Non-pigmented ciliary epithelial cell (primary cell): ENCODE measurements around the gene CNTNAP2.
"Not testable (repeated sequence)": the region's sequence is repeated elsewhere in the genome, so short reads cannot be mapped to it uniquely, and the experiment has no call there.

Source experiments
- DNase-seq: peaks from one replicate; pipeline ENCODE4 v3.0.0-alpha.2; 2010; ENCODE audit warnings: low read depth

CNTNAP2 gene

DNA sequence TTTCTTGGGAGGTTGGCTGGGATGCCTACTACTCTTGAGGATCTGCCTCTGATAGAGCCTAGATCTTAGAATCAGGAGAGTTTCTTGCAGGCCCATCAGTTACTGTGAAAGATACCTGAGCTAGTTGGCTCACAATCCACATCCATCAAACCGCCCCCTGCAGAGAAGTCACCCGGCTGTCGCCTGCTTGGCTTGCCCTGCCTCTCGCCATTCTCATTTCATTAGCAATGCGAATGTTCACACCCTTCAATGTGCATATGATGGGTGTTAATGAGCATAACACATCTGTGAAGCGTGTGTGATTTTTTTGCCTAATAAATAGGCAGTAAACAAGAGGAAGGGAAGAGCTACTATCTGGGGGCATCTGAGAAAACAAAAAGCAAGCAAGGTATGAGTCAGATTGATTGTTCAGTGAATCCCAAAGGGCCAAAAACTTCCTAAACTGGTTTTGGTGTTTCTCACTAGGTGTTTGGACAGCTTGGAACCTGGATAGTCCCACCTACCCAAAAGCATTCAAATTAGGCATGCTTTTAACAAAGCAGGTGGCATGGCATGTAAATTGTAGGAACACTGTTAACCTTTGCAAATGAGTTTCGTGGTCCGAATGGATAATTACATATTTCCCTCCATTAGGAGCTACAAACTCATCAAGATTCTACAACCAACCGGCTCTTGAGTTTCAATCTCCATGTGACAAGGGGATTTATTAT, 2201.7 kb downstream of the CNTNAP2 start:
- DNase-seq = no peak

DNA sequence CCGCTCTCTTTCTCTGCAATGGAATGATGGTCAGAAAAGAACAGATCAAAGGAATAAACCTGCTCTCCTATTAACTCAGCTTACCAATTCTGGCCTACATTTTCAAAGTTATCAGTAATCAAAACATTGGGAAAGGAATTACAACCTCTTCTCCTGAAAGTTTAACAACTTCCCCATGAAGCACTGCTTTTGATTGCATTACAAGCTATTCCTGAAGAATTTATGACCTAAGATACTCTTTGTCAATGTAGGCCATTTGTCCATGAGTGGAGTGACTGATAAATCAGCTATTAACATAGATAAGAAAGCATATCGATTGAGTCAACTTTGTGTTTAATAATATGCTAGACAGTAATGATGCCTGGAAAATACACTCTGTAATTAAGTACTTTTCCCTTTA, 2202.2 kb downstream of the CNTNAP2 start:
- no peak for DNase-seq

DNA sequence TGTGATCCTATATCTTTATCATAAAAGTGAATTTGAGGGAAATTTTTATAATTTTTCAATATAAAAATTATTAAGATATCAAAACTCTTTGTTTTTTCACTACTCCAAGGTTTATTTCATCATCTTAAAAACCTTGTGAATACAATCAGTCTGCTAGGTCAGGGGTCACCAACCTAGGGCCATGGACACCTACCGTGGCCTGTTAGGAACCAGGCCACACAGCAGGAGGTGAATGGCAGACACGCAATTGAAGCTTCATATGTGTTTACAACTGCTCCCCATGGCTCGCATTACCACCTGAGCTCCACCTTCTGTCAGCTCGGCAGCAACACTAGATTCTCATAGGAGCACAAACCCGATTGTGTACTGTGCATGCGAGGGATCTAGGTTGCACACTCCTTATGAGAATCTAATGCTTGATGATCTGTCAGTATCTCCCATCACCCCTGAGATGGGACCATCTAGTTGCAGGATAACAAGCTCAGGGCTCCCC, 2202.8 kb downstream of the CNTNAP2 start:
- no peak for DNase-seq

DNA sequence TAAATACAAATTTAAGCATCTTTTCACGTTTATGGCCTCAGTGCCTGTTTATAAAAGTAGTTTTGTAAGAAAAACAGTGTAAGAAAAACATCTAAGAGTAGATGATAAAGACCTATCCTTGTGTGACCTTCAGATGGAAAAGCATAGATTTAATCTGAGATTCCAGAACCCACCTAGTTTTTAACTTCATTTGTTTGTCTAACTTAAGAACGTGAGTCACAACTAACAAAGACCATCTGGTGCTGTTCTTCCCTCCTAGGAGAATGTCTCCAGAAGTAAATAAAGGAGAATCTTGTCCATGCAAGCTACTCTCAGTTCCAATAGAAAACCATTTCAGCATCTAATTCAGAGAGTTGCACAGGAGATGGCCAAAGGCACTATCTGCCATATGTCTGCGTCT, 2208.6 kb downstream of the CNTNAP2 start:
- DNase-seq = no peak

DNA sequence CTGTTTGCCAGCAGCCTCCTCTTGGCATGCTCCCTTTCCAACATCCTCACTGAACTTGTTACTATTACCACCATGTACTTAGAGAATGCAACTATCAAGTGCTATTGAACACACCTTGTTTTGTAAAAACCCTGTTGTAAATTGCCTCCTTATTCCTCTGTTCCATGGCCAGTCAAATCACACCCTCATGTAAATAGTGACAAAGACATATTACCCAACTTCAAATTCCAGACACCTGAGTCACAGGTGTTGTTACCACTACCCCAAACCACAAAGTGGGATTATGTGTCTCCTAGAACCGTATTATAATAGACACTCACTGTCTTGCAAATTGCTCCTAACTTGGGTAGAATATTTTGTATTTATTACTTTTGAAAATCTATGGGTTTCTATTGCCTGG, 2210.8 kb downstream of the CNTNAP2 start:
- no peak for DNase-seq

DNA sequence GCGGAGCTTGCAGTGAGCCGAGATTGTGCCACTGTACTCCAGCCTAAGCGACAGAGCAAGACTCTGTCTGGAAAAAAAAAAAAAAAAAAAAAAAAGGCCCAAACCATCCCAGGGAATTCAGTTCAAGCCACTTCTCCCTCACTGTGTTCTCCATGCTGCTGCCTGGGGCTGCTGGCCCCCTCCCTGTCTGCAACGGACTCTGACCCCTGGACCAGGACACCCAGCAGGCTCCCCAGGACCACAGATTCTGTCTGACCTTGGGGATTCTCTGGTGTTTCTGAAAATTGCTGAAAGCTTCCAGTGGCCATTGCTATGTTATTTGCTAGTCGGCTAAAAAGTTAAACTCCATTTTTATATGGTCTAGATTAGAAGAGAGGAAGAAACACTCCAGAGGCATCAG, 2212.3 kb downstream of the CNTNAP2 start:
- DNase-seq = no peak

DNA sequence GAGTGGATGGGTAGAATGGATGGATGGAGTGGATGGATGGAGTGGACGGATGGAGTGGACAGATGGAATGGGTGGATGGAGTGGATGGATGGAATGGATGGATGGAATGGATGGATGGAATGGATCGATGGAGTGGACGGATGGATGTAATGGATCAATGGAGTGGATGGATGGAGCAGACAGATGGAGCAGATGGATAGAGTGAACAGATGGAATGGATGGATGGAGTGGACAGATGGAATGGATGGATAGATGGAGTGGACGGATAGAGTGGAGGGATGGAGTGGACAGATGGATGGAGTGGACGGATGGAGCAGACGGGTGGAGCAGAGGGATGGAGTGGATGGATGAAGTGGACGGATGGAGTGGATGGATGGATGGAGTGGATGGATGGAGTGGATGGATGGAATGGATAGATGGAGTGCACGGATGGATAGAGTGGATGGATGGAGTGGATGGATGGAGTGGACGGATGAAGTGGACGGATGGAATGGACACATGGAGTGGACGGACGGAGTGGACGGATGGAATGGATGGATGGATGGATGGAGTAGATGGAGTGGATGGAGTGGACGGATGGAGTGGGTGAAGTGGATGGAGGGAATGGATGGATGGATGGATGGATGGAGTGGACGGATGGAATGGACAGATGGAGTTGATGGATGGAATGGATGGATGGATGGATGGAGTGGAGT, 2213.7 kb downstream of the CNTNAP2 start:
- DNase-seq = no peak

DNA sequence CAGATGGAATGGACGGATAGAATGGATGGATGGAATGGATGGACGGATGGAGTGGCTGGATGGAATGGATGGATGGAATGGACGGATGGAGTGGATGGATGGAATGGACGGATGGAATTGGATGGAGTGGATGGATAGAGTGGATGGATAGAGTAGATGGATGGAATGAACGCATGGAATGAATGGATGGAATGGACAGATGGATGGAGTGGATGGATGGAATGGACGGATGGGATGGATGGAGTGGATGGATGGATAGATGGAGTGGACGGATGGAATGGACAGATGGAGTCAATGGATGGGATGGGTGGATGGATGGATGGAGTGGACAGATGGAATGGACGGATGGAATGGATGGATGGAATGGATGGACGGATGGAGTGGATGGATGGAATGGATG, 2214.2 kb downstream of the CNTNAP2 start:
- no peak for DNase-seq

DNA sequence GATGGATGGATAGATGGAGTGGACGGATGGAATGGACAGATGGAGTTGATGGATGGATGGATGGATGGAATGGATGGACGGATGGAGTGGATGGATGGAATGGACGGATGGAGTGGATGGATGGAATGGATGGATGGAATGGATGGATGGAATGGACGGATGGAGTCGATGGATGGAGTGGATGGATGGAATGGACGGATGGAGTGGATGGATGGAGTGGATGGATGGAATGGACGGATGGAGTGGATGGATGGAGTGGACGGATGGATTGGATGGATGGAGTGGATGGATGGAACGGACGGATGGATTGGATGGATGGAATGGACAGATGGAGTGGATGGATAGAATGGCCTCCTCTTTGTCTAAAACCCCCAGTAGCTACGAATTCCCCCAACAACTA, 2214.9 kb downstream of the CNTNAP2 start:
- DNase-seq = not testable (repeated sequence)

DNA sequence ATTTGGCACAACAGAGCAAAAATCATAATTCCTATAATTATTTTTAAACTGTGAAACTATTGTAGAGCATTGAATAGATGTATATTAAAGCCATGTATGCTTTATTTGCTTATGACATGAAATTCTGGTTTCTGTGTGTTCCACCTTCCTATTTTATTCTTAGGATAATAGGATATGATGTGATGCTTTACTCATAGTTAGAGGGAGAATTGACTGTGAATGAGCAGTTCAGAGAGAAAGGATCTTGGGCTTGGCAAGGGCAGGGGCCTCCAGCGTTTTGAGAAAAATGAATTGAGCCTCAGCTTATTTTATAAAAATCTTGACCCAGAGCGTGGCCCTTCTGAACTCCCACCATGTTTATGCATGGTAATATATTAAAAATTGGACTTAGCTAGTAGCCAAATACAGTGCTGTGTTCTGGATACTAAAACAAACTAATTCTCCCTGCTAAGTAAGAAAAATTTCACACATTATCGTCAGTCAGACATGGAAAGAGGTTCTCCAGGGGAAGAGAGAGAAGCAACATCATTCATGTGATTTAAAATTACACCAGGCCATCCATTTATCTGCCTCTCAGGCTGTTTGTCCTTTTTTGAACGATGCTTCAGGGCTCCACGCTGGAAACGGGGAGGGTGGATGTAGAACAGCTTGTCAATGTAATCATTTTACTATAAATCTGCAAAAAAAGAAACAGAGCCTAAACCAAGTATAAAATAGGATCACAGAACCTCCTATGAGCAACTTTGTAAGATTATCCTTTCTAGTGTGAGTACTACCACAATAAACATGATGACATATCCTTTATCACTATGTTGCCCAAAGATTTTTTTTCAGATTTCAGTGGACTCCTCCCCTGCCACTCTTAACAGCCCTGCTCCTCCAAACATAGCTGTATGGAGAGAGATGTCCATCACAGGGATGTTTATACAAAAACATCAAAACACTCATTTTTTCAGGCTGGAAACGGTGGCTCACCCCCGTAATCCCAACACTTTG, 2215.9 kb downstream of the CNTNAP2 start:
- DNase-seq = no peak

DNA sequence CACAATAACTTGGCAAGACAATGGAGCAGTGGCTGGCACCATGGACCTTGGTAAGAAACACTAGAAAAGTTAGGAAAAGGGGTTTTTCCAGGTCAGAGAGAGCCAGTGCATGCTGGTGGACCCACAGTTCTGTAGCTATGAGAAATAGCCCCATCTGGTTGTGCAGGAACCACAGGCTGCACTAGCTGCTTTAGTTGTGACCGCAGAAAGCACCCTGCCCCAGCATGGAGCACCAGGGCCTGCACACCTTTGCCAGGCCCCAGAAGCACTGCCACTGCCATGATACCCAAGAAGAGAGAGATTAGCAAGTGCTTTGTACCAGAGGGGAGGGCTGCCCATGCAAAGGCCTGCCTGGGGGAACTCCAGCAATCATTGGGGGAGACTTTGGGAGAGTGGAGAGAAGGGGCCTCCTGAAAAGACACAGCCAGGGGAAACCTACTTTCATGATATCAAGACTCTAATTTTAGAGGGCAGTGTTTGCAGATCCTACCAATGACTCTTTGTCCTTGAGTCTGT, 2217.9 kb downstream of the CNTNAP2 start:
- no peak for DNase-seq

DNA sequence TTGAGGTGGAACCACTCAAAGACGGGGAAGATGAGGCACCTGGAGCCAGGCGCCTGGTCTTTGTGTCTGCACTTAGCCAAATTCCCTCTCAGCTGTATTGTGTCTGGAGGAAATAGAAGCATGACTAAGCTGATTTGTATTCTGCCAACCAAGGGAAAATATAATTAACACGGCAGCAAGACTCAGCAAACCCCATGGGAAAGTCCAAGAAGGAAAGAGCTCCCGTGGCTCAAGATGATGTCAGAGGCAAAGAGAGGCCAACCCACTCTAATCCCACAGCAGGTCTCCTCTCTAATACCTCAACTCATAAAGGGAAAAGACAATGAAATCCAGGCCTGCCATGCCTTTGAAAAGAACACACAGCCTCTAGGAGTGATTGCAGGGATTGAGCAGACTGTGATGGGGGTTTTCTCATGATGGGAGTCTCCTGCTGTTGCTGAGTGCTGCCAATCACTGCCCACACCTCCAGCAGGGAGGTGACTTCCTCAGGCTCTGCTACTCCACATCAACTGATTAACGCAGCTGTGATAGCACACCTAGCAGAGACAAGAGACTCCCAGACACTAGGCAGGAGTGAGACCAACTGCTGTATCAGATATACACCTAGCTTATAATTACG, 2218.5 kb downstream of the CNTNAP2 start:
- DNase-seq = peak; percentile 55

DNA sequence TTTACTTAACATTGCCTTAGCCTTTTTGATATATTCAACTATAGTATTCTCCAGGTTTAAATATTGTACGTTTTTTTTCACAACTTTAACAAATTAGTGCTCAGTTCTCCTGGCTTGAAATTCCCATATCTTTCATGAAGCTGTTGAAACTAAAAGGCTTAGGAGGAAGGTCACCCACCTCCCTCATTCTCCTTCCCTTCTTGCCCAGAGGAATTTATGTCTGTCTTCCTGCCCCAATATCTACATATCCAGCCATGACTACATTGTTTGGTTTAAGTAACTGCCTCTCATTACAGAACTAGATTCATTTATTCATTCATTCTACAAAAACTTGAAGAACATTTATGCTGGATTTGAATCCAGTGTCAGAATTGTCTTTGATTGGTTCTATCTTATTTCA, 2219.2 kb downstream of the CNTNAP2 start:
- DNase-seq = no peak

DNA sequence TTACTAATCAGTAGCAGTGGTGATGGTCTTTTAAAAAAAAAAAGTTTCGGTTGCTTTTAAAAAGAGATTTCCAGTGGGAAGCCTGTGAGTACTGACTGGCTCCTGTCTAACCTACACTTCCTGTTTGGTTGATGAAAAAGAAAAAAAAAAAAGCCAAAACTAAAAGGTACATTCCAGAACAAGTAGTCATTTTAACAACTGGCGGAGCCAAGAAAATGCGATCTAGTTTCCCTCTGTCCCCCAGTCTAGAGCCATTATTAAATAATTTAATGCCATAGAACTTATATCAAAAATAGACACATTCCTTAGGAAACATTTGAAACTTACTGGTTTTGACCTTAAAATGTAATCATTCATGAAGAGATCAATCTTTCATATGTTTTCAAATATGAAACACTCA, 2219.8 kb downstream of the CNTNAP2 start:
- no peak for DNase-seq

DNA sequence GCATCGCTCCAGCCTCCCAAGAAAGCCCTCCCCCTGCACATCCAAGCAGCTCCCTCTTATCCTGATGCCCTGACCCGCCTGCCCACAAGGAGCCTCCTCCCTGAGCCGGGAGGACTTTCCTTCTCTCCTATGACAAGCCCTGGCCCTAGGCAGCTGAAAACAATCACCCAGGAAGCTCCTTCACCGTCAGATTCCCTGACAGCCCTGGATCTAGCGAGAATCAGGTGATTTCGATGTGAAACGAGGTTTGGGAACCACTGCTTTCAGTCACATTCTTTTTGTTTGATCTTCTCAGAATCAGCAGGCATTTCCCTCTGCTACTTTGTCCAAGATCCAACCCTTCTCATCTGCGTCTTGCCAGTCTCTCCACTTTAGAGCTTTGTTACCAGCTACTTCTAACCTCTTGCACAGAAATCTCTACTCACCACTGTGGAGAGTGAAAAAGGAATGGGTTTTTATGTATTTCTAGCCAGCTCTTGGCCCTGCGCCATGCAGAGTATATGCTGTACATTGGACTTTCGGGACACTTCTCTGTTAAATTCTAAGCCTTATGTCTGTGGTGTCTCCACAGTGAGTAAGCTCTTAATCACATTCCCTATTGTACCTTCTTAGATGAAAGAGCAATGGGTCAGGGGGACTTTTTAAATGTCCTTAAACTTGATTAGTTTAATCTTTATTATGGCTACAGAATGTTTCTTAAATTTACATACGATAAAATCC, 2220.8 kb downstream of the CNTNAP2 start:
- no peak for DNase-seq

DNA sequence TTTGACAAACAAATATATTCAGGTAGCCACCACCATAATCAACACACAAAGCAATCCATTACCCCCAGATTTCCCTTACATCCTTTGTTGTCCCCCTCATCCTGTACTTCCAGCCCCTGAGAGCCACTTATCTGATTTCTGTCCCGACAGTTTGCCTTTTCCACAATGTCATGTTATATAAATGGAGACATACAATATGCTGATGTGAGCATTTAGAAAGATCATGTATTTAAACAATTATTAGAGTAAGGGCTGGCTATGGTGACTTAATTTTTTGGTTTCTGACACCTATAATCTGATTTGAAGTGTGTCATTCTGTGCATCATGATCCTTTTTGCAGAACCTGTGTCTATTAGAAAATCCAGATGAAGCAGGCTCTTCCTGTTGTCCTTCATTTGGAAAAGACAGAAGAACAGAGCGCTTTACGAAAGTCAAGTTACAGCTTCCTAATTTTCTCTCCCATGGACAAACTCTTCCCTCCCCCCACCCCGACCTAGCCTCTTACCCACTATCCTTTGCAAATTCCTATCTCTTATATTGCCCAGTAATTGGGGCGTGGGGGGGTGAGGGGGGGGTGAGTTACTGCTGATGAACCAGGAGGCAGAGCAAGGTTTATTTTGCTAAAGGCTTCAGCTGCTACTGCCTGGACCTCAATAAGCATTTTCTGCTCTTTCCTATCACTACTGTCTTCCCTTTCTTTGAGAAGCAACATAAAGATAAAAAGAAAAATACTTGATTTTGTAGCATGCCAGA, 2221.6 kb downstream of the CNTNAP2 start:
- DNase-seq = no peak

DNA sequence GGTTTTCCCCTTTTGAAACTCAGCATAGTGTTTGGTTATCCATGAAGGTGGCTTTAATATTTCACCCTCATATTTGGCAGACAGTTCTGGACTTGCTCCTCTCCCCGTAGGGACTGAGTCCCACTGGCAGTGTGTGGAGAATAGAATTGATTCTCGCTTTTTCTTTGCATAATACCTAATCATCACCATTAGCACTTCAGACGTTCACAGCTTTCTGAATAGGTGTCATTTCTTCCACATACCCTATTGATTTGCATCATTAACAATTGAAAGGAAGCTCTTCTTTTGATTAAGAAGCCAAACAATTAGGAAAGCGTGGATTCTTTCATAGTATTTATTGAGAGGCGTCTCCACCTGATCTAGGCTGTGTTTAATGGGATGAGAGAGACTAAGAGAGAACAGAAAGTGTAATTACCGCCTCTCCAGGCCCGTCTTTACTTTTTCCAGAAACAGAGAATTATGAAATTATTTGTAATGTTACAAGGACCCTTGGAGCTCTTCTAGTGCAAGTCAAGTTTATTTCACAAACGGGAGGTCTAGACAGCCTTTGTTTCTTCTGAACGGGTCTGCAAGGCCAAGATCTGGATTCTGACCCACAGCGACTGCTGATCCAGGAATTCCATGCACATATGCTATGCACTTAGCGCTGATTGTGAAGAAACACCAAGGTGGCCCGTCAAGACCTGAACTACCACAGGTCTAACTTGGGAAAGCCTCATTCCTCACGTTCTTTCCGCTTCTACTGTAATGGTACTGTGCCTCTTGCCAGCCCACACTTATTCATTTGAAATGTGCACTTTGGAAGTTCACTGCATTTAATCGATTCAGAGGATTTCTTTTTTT, 2224.1 kb downstream of the CNTNAP2 start:
- DNase-seq = no peak

DNA sequence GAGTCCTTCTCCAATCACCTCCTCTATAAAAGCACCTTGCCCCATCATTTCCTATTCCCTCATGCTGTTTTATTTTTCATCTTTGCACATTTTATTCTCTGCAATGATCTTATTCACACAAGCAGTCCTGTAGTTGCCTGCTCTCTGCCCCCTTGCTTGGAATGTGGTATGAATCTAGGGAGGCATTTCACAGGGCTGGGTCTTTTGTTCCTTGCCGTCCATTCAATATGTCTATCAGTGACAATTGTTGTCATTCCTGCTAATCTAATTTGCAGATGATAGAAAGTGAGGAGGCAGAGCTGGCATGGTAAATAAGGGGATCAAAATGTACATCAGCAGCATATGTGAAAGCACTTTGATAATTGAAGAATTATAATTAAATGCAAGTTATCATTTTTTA, 2227.8 kb downstream of the CNTNAP2 start:
- DNase-seq = no peak

DNA sequence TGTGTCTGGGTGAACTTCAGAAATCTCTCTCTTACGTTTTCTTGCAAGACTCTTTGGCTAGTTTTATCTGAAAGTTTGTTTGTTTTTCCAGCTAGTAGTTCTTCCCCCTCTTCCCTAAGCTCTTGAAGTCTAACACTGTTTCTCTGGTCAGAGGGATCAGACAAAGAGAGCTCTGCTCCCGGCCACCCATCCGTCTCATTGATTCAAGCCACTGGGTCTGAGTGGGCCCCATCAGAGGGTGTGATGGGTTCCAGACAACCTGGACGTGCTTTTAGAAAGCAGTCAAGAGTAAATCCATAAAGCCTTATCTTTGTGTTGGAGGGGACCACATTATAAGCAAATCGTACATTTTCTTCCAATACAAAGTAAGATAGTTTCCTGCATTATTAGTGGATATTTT, 2231.4 kb downstream of the CNTNAP2 start:
- DNase-seq = no peak
